HepG2 (cell line): Measurements from ENCODE around the gene ADAMTS2. TPM values are rescaled to one million over a fixed set of nuclear protein-coding genes. Genes with fewer than 3 reads are reported as not detected.

Source experiments
- ATAC-seq: fragments of 200-7000 bp; cut with Tn5 transposase; 3 replicates; pipeline ENCODE4 v1.9.1; 2020; ENCODE audit warnings: mild to moderate bottlenecking, moderate library complexity
- BruUV-seq: library from RNA; stranded (reverse); fragments of 400-500 nt; replicated peaks from 2 replicates; lab custom pipeline; 2021; lab: Mats Ljungman, UMichigan
- CTCF ChIA-PET: fragments of 300-600 bp; formaldehyde crosslinking; extraction: SDS; loops from one replicate; lab custom pipeline; 2021; ENCODE audit warnings: low total read pairs, inconsistent platforms, low intra/inter-chr PET ratio; lab: Yijun Ruan, JAX
- POLR2A ChIA-PET: fragments of 350-600 bp; sonication (Branson Sonifier 250); formaldehyde crosslinking; loops from one replicate; lab custom pipeline; 2020; ENCODE audit warnings: antibody characterized with exemption, inconsistent platforms; lab: Yijun Ruan, JAX
- DNase-seq: peaks from one replicate; pipeline ENCODE4 v3.0.0-alpha.2; 2015; ENCODE audit warnings: low spot score
- FAIRE-seq: peaks from 3 replicates; lab custom pipeline; 2011; peaks lifted over from hg19 to GRCh38; lab: Jason Lieb, UNC
- H2AFZ ChIP-seq: one replicate; pipeline ENCODE4 v1.6.1; 2011; ENCODE audit warnings: low read length, inconsistent platforms
- H3K27ac ChIP-seq: fragments of 300-600 bp; 3 replicates; pipeline ENCODE4 v1.8.0; 2011; ENCODE audit warnings: mixed run types, mild to moderate bottlenecking, mixed read lengths, low read length, inconsistent platforms; ENCODE audit not compliant: insufficient read depth; ENCODE audit errors: extremely low read length
- H3K27me3 ChIP-seq, 2 experiments: fragments of 200-600 bp in 1 of 2; 2 replicates in 1 of 2; 3 replicates in 1 of 2; pipeline versions ENCODE4 v1.6.0 to v1.8.0; 2011; ENCODE audit warnings: low read length in 2 of 2, mild to moderate bottlenecking in 2 of 2, moderate library complexity in 2 of 2, inconsistent platforms in 1 of 2; ENCODE audit not compliant: insufficient read depth in 2 of 2, control insufficient read depth in 1 of 2
- H3K36me3 ChIP-seq, 2 experiments: fragments of 200-600 bp in 1 of 2; replicated peaks in 1 of 2; 2 replicates in 1 of 2; 3 replicates in 1 of 2; pipeline versions ENCODE4 v1.5.1 to v1.8.0; 2011; ENCODE audit warnings: low read length in 2 of 2, inconsistent platforms in 1 of 2; ENCODE audit not compliant: insufficient read depth in 2 of 2, control insufficient read depth in 1 of 2
- H3K4me1 ChIP-seq: 2 replicates; pipeline ENCODE4 v1.5.1; 2012; ENCODE audit warnings: low read length, inconsistent platforms; ENCODE audit not compliant: insufficient read depth
- H3K4me2 ChIP-seq: 2 replicates; pipeline ENCODE4 v1.6.0; 2011; ENCODE audit warnings: low read depth, low read length, inconsistent platforms
- H3K4me3 ChIP-seq, 3 experiments: fragments of 200-600 bp in 1 of 3; sonication (generic), shearing (Covaris generic) in 1 of 3; replicated peaks in 1 of 3; 2 replicates each; pipeline ENCODE4 v1.5.1; 2011 to 2016; ENCODE audit warnings: low read length in 3 of 3, inconsistent platforms in 2 of 3, low read depth in 2 of 3, mild to moderate bottlenecking in 2 of 3, control low read depth in 1 of 3, mixed read lengths in 1 of 3; ENCODE audit not compliant: insufficient read depth in 1 of 3
- H3K79me2 ChIP-seq: one replicate; pipeline ENCODE4 v1.6.1; 2011; ENCODE audit warnings: low read length, inconsistent platforms; ENCODE audit not compliant: insufficient read depth
- H3K9ac ChIP-seq: 2 replicates; pipeline ENCODE4 v1.6.0; 2011; ENCODE audit warnings: mild to moderate bottlenecking, low read depth, low read length, inconsistent platforms; ENCODE audit not compliant: insufficient read depth
- H3K9me3 ChIP-seq: 2 replicates; pipeline ENCODE4 v1.5.1; 2012; ENCODE audit warnings: mild to moderate bottlenecking, low read length
- H4K20me1 ChIP-seq: 2 replicates; pipeline ENCODE4 v1.6.0; 2011; ENCODE audit warnings: inconsistent platforms, mild to moderate bottlenecking, low read length, moderate library complexity; ENCODE audit not compliant: insufficient read depth
- FOXA3 ChIP-seq: IDR thresholded peaks from 2 replicates; pipeline ENCODE4 v1.6.1; 2016; ENCODE audit warnings: missing genetic modification reagents, missing compliant biosample characterization
- ISL2 ChIP-seq: sonication (generic); formaldehyde crosslinking; IDR thresholded peaks from 2 replicates; pipeline ENCODE4 v1.5.0; 2020; ENCODE audit warnings: missing genetic modification reagents
- MBNL3 ChIP-seq: fragments of 250-450 bp; sonication (Bioruptor Pico); conservative IDR thresholded peaks from 2 replicates; pipeline ENCODE4 v1.8.0; 2022; ENCODE audit warnings: mild to moderate bottlenecking, inconsistent platforms
- NFYB ChIP-seq: sonication (generic); formaldehyde crosslinking; IDR thresholded peaks from 2 replicates; pipeline ENCODE4 v1.4.0; 2020; ENCODE audit warnings: missing genetic modification reagents
- RFX1 ChIP-seq: fragments of 450-650 bp; IDR thresholded peaks from 2 replicates; pipeline ENCODE4 v1.6.1; 2017
- SRF ChIP-seq: IDR thresholded peaks from 2 replicates; pipeline ENCODE4 v1.6.1; 2011; ENCODE audit warnings: mild to moderate bottlenecking, low read depth, low read length, moderate library complexity
- SSRP1 ChIP-seq: IDR thresholded peaks from 2 replicates; pipeline ENCODE4 v1.6.1; 2016; ENCODE audit warnings: control low read depth
- STAG1 ChIP-seq: sonication (generic); formaldehyde crosslinking; IDR thresholded peaks from 2 replicates; pipeline ENCODE4 v1.4.0; 2020; ENCODE audit warnings: missing genetic modification reagents
- ZBTB10 ChIP-seq: sonication (generic); formaldehyde crosslinking; IDR thresholded peaks from 2 replicates; pipeline ENCODE4 v1.4.0; 2020; ENCODE audit warnings: missing genetic modification reagents, borderline replicate concordance
- ZBTB7B ChIP-seq: sonication (generic); formaldehyde crosslinking; IDR thresholded peaks from 2 replicates; pipeline ENCODE4 v1.4.0; 2020; ENCODE audit warnings: missing genetic modification reagents
- ZNF124 ChIP-seq: sonication (generic); formaldehyde crosslinking; IDR thresholded peaks from 2 replicates; pipeline ENCODE4 v1.4.0; 2020; ENCODE audit warnings: missing genetic modification reagents
- ZNF468 ChIP-seq: sonication (generic); formaldehyde crosslinking; IDR thresholded peaks from 2 replicates; pipeline ENCODE4 v1.8.0; 2022; ENCODE audit warnings: mild to moderate bottlenecking, moderate library complexity, missing genetic modification reagents
- WGBS: methylation state at CpG from one replicate; pipeline ENCODE4 v1.1.6; 2017; ENCODE audit warnings: low lambda C conversion rate; 5-methylcytosine and 5-hydroxymethylcytosine counted together
- in situ Hi-C: cut with HindIII; loops from 2 replicates; pipeline ENCODE4 v1.10.0; 2017; ENCODE audit warnings: low pct_unique_long_range_greater_than_20kb; ENCODE audit not compliant: extremely low pct_ligation_motif_present
- intact Hi-C: fragments of 100-400 bp; cut with micrococcal nuclease; formaldehyde crosslinking; loops from one replicate; pipeline ENCODE4 v1.10.0; 2022; ENCODE audit not compliant: unreplicated experiment
- polyA plus RNA-seq, 8 experiments: library from polyadenylated mRNA; depleted of rRNA in 3 of 8; stranded (reverse) in 7 of 8; unstranded in 1 of 8; fragments of >200 nt; fragmentation: Illumina TruSeq in 4 of 8; extraction: Trizol in 4 of 8; gene quantifications; 2 replicates each; pipeline versions ENCODE4 v1.2.1 to v1.2.3, GENCODE V29; 2011 to 2016; ENCODE audit warnings: low read depth in 4 of 8, missing spikeins in 1 of 8, mixed read lengths in 1 of 8; ENCODE audit not compliant: insufficient read depth in 1 of 8
- total RNA-seq, 5 experiments: library from RNA; depleted of rRNA; stranded (reverse); fragments of >200 nt; fragmentation: Illumina TruSeq; extraction: Trizol; gene quantifications; 2 replicates each; pipeline ENCODE4 v1.2.3, GENCODE V29; 2016; ENCODE audit warnings: low read depth in 1 of 5
- TF ChIP-seq, protein P1 (sequence below): sonication (generic); formaldehyde crosslinking; IDR thresholded peaks from 2 replicates; pipeline ENCODE4 v1.8.0; 2023; ENCODE audit warnings: mild to moderate bottlenecking, missing genetic modification reagents
- TF ChIP-seq, protein P2 (sequence below): IDR thresholded peaks from 2 replicates; pipeline ENCODE4 v1.6.1; 2016; ENCODE audit warnings: low read depth
- TF ChIP-seq, protein P3 (sequence below): sonication (generic); formaldehyde crosslinking; IDR thresholded peaks from 2 replicates; pipeline ENCODE4 v1.5.0; 2020; ENCODE audit warnings: missing genetic modification reagents

ADAMTS2 gene
- total and polyA plus RNA-seq, 2 of the 13 experiments (the other 11 are each of a cell fraction or from before 2014, with no cell fraction given), result 0.24 to 3.5 TPM

DNA sequence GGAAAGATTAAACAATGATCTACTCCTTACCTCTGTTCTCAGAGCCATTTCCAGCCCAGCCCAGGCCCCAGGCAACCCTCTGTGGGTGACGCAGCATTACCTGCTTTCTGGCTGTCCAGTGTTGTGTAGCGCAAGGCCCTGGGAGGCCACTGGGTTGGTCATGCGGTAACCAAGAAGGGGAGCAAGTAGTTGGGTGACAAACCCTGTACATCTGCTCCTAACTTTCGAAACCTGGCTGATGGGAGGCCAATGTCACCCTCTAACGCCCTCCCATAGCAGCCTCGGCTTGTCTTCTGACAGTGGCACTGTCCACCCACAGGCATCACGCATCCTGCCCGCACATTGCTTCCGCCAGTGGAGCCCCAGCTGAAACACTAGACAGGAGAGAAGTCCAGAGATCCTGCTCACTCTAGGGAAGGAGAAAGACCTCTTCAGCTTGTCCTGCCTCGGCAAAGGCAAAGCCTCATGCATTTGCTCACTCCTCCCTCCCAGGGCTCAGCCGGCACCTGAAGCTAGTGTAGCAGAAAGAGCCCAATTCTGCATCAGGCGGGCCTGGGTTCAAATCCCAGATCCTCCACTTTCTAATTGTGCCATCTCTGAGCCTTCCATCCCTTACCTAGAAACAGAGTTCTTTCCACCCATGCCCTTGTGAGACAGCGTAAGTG lies 94.6 kb downstream of the ADAMTS2 start:
- TF ChIP-seq, protein P1, sequence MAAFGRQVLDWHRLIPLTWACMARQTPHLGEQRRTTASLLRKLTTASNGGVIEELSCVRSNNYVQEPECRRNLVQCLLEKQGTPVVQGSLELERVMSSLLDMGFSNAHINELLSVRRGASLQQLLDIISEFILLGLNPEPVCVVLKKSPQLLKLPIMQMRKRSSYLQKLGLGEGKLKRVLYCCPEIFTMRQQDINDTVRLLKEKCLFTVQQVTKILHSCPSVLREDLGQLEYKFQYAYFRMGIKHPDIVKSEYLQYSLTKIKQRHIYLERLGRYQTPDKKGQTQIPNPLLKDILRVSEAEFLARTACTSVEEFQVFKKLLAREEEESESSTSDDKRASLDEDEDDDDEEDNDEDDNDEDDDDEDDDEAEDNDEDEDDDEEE, result no peak
- TF ChIP-seq SSRP1, result no peak
- TF ChIP-seq RFX1, result no peak
- TF ChIP-seq STAG1 (CRISPR knock-in tag), result no peak
- TF ChIP-seq ZBTB10 (CRISPR knock-in tag), result no peak
- no peak for TF ChIP-seq FOXA3
- no peak for TF ChIP-seq MBNL3 (CRISPR knock-in tag)
- no peak for TF ChIP-seq SRF
- TF ChIP-seq ZNF468 (CRISPR knock-in tag), result no peak
- no peak for TF ChIP-seq ZNF124 (CRISPR knock-in tag)
- TF ChIP-seq ZBTB7B (CRISPR knock-in tag), result no peak
- TF ChIP-seq ISL2 (CRISPR knock-in tag), result no peak
- TF ChIP-seq, protein P2, sequence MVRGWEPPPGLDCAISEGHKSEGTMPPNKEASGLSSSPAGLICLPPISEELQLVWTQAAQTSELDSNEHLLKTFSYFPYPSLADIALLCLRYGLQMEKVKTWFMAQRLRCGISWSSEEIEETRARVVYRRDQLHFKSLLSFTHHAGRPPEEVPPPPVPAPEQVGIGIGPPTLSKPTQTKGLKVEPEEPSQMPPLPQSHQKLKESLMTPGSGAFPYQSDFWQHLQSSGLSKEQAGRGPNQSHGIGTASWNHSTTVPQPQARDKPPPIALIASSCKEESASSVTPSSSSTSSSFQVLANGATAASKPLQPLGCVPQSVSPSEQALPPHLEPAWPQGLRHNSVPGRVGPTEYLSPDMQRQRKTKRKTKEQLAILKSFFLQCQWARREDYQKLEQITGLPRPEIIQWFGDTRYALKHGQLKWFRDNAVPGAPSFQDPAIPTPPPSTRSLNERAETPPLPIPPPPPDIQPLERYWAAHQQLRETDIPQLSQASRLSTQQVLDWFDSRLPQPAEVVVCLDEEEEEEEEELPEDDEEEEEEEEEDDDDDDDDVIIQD (CRISPR knock-in tag), result no peak
- no peak for TF ChIP-seq NFYB
- TF ChIP-seq, protein P3, sequence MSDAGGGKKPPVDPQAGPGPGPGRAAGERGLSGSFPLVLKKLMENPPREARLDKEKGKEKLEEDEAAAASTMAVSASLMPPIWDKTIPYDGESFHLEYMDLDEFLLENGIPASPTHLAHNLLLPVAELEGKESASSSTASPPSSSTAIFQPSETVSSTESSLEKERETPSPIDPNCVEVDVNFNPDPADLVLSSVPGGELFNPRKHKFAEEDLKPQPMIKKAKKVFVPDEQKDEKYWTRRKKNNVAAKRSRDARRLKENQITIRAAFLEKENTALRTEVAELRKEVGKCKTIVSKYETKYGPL (CRISPR knock-in tag), result no peak
- no peak overlapping the region for H3K27ac ChIP-seq
- in situ Hi-C loops, result no loop called here
- H3K36me3 ChIP-seq, result no peaks in the 10 kb centered on the region
- BruUV-seq, result no TSS peak
- ChIA-PET POLR2A (no interaction called here), CTCF (no interaction called here)
- H3K9me3 ChIP-seq, result no peaks in the 10 kb centered on the region
- no peak overlapping the region for H3K9ac ChIP-seq
- H3K79me2 ChIP-seq, result no peaks in the 10 kb centered on the region
- no peak overlapping the region for H2AFZ ChIP-seq
- H3K4me3 ChIP-seq, result no peak overlapping the region
- WGBS, result 23% methylated on average over 3 of the region's 13 CpGs
- H3K4me1 ChIP-seq, result no peaks in the 10 kb centered on the region
- no peaks in the 10 kb centered on the region for H4K20me1 ChIP-seq
- intact Hi-C loops, result no loop called here
- no peak overlapping the region for H3K4me2 ChIP-seq
- ATAC-seq (no peak), DNase-seq (no peak), FAIRE-seq (no peak)
- H3K27me3 ChIP-seq, result peaks cover 0 to 3% of the 10 kb centered on the region in 2 experiments; a peak in 1 of 5 replicates
